ENCODE data around the gene IL25.
"Not testable (repeated sequence)": the region's sequence is repeated elsewhere in the genome, so short reads cannot be mapped to it uniquely, and the experiment has no call there.

IL25 gene

GRCh38 chr14:23376482-23377197 is 4.0 kb downstream of the IL25 start, which contains the start of gene CMTM5:
Gene CMTM5, plus strand, starts transcription at chr14:23377046. Its CDS starts 206 bp downstream, at chr14:23377252.
- no peak for DNase-seq

- DNase-seq: no peak
Measured at GRCh38 chr14:23377198-23377550, 4.6 kb downstream of the IL25 start.

GRCh38 chr14:23377573-23378563 is 5.3 kb downstream of the IL25 start:
- DNase-seq: no peak

- no peak for DNase-seq
Measured at GRCh38 chr14:23378612-23379220, 6.1 kb downstream of the IL25 start.

- DNase-seq: peak; percentile 67 to 68
Measured at GRCh38 chr14:23379366-23380196, 7.0 kb downstream of the IL25 start.

GRCh38 chr14:23380197-23380914 is 7.7 kb downstream of the IL25 start:
- no peak for DNase-seq

GRCh38 chr14:23380976-23381375 is 8.4 kb downstream of the IL25 start:
- DNase-seq: no peak

- no peak for DNase-seq
Measured at GRCh38 chr14:23381871-23382270, 9.3 kb downstream of the IL25 start.

GRCh38 chr14:23382276-23382675 is 9.7 kb downstream of the IL25 start:
- DNase-seq: no peak

GRCh38 chr14:23382731-23383440 is 10.3 kb downstream of the IL25 start:
- no peak for DNase-seq

- no peak for DNase-seq
Measured at GRCh38 chr14:23384364-23385080, 11.9 kb downstream of the IL25 start.

GRCh38 chr14:23385244-23385641 is 12.6 kb downstream of the IL25 start:
- DNase-seq: no peak

GRCh38 chr14:23385642-23386265 is 13.1 kb downstream of the IL25 start:
- DNase-seq: no peak

GRCh38 chr14:23386266-23386657 is 13.7 kb downstream of the IL25 start:
- not testable (repeated sequence) for DNase-seq

- DNase-seq: no peak
Measured at GRCh38 chr14:23386999-23387398, 14.4 kb downstream of the IL25 start.

GRCh38 chr14:23387916-23388882 is 15.6 kb downstream of the IL25 start:
- no peak for DNase-seq

GRCh38 chr14:23388996-23389395 is 16.4 kb downstream of the IL25 start:
- DNase-seq: no peak

- no peak for DNase-seq
Measured at GRCh38 chr14:23389396-23389795, 16.8 kb downstream of the IL25 start.

- not testable (repeated sequence) for DNase-seq
Measured at GRCh38 chr14:23389871-23390270, 17.3 kb downstream of the IL25 start.

All from activated CD4-positive, alpha-beta T cell treated with anti-CD3 and anti-CD28 coated beads, Interleukin-2, amount 50 U/mL, for 4 hours (primary cell).